HepG2 (cell line): ENCODE results near the gene MPP1. TPM values are rescaled to one million over a fixed set of nuclear protein-coding genes. Genes with fewer than 3 reads are reported as not detected.

Source experiments
- ASH2L ChIP-seq: fragments of 300-600, 200-600 bp; sonication (generic); IDR thresholded peaks from 2 replicates; pipeline ENCODE4 v1.7.0; 2017; ENCODE audit warnings: low read depth, mild to moderate bottlenecking, moderate library complexity, mixed read lengths, low read length; ENCODE audit not compliant: insufficient read length
- BCL3 ChIP-seq: sonication (generic); formaldehyde crosslinking; IDR thresholded peaks from 2 replicates; pipeline ENCODE4 v1.5.1; 2020; ENCODE audit warnings: mild to moderate bottlenecking, missing genetic modification reagents, moderate library complexity
- LCORL ChIP-seq, 2 experiments: fragments of 450-650 bp in 1 of 2; sonication (generic) in 1 of 2; formaldehyde crosslinking in 1 of 2; IDR thresholded peaks; 2 replicates each; pipeline versions ENCODE4 v1.5.0 to v1.6.1; 2017 to 2020; ENCODE audit warnings: antibody characterized with exemption in 1 of 2, missing genetic modification reagents in 1 of 2
- MTA1 ChIP-seq: sonication (generic); formaldehyde crosslinking; IDR thresholded peaks from 2 replicates; pipeline ENCODE4 v1.4.0; 2020; ENCODE audit warnings: missing genetic modification reagents, mild to moderate bottlenecking, borderline replicate concordance
- MXD4 ChIP-seq: IDR thresholded peaks from 2 replicates; pipeline ENCODE4 v1.6.1; 2016; ENCODE audit warnings: mild to moderate bottlenecking, missing biosample characterization, missing genetic modification reagents
- PRDM10 ChIP-seq: sonication (generic); formaldehyde crosslinking; IDR thresholded peaks from 2 replicates; pipeline ENCODE4 v1.4.0; 2020; ENCODE audit warnings: low read depth, missing genetic modification reagents
- RXRA ChIP-seq: sonication (generic); formaldehyde crosslinking; IDR thresholded peaks from 2 replicates; pipeline ENCODE4 v1.5.1; 2020; ENCODE audit warnings: missing genetic modification reagents
- SKI ChIP-seq: fragments of 450-650 bp; IDR thresholded peaks from one replicate; pipeline ENCODE4 v1.6.1; 2018; ENCODE audit warnings: mild to moderate bottlenecking; ENCODE audit not compliant: partially characterized antibody
- SP4 ChIP-seq: sonication (generic); formaldehyde crosslinking; IDR thresholded peaks from 2 replicates; pipeline ENCODE4 v1.8.1; 2023; ENCODE audit warnings: mild to moderate bottlenecking, missing genetic modification reagents
- TFDP2 ChIP-seq: sonication (generic); formaldehyde crosslinking; IDR thresholded peaks from 2 replicates; pipeline ENCODE4 v1.4.0; 2020; ENCODE audit warnings: missing genetic modification reagents
- ZFP36L1 ChIP-seq: sonication (generic); formaldehyde crosslinking; IDR thresholded peaks from 2 replicates; pipeline ENCODE4 v1.8.0; 2022; ENCODE audit warnings: mild to moderate bottlenecking, missing genetic modification reagents, moderate library complexity
- ZFP91 ChIP-seq: sonication (generic); formaldehyde crosslinking; IDR thresholded peaks from 2 replicates; pipeline ENCODE4 v1.9.0; 2022; ENCODE audit warnings: missing genetic modification reagents, mild to moderate bottlenecking, borderline replicate concordance
- ZMYM4 ChIP-seq: sonication (generic); formaldehyde crosslinking; IDR thresholded peaks from 2 replicates; pipeline ENCODE4 v1.8.1; 2023; ENCODE audit warnings: mild to moderate bottlenecking, missing genetic modification reagents
- ZNF136 ChIP-seq: sonication (generic); formaldehyde crosslinking; IDR thresholded peaks from 2 replicates; pipeline ENCODE4 v1.8.1; 2022; ENCODE audit warnings: low read depth, mild to moderate bottlenecking, moderate library complexity, missing genetic modification reagents
- ZNF260 ChIP-seq: sonication (generic); formaldehyde crosslinking; IDR thresholded peaks from 2 replicates; pipeline ENCODE4 v1.4.0; 2020; ENCODE audit warnings: missing genetic modification reagents, low read depth, mild to moderate bottlenecking, borderline replicate concordance
- ZNF282 ChIP-seq: fragments of 450-650 bp; IDR thresholded peaks from 2 replicates; pipeline ENCODE4 v1.6.1; 2018; ENCODE audit not compliant: partially characterized antibody
- ZNF329 ChIP-seq: sonication (generic); formaldehyde crosslinking; IDR thresholded peaks from 2 replicates; pipeline ENCODE4 v1.9.0; 2021; ENCODE audit warnings: low read depth, mild to moderate bottlenecking, missing genetic modification reagents
- ZNF543 ChIP-seq: sonication (generic); formaldehyde crosslinking; IDR thresholded peaks from 2 replicates; pipeline ENCODE4 v1.4.0; 2020; ENCODE audit warnings: mild to moderate bottlenecking, missing genetic modification reagents
- ZNF720 ChIP-seq: sonication (generic); formaldehyde crosslinking; IDR thresholded peaks from 2 replicates; pipeline ENCODE4 v1.4.0; 2020; ENCODE audit warnings: missing genetic modification reagents
- ZNF768 ChIP-seq: sonication (generic); formaldehyde crosslinking; IDR thresholded peaks from 2 replicates; pipeline ENCODE4 v1.4.0; 2020; ENCODE audit warnings: missing genetic modification reagents
- ZSCAN30 ChIP-seq: sonication (generic); formaldehyde crosslinking; IDR thresholded peaks from 2 replicates; pipeline ENCODE4 v1.5.0; 2020; ENCODE audit warnings: mild to moderate bottlenecking, missing genetic modification reagents
- polyA plus RNA-seq, 8 experiments: library from polyadenylated mRNA; depleted of rRNA in 3 of 8; stranded (reverse) in 7 of 8; unstranded in 1 of 8; fragments of >200 nt; fragmentation: Illumina TruSeq in 4 of 8; extraction: Trizol in 4 of 8; gene quantifications; 2 replicates each; pipeline versions ENCODE4 v1.2.1 to v1.2.3, GENCODE V29; 2011 to 2016; ENCODE audit warnings: low read depth in 4 of 8, missing spikeins in 1 of 8, mixed read lengths in 1 of 8; ENCODE audit not compliant: insufficient read depth in 1 of 8
- total RNA-seq, 5 experiments: library from RNA; depleted of rRNA; stranded (reverse); fragments of >200 nt; fragmentation: Illumina TruSeq; extraction: Trizol; gene quantifications; 2 replicates each; pipeline ENCODE4 v1.2.3, GENCODE V29; 2016; ENCODE audit warnings: low read depth in 1 of 5

Gene MPP1
- total and polyA plus RNA-seq, 2 of the 13 experiments (the other 11 are each of a cell fraction or from before 2014, with no cell fraction given) = 7.8 to 8.1 TPM

- peak; percentile 24; the same call in 1 of the 2 replicates for TF ChIP-seq MTA1 (CRISPR knock-in tag)
- no peak for TF ChIP-seq ZNF282
- no peak for TF ChIP-seq MXD4 (CRISPR knock-in tag)
- TF ChIP-seq ASH2L = no peak
- no peak for TF ChIP-seq ZNF136 (CRISPR knock-in tag)
- peak; percentile 74; the same call in 1 of the 2 replicates for TF ChIP-seq SP4 (CRISPR knock-in tag)
- TF ChIP-seq ZFP91 (CRISPR knock-in tag) = peak; percentile 7; the same call in 1 of the 2 replicates
- no peak for TF ChIP-seq ZSCAN30 (CRISPR knock-in tag)
- peak; percentile 40; the same call in 1 of the 2 replicates for TF ChIP-seq RXRA (CRISPR knock-in tag)
- TF ChIP-seq LCORL (IDR thresholded peaks at IDR 0.05) = no peak
- 0 out of 2 replicates have a peak, but pooled peaks have one; percentile 53 for TF ChIP-seq LCORL (CRISPR knock-in tag; IDR thresholded peaks at IDR 0.05)
- peak; percentile 12; the same call in 1 of the 2 replicates for TF ChIP-seq BCL3
- peak; percentile 86; the same call in 1 of the 2 replicates for TF ChIP-seq ZFP36L1 (CRISPR knock-in tag)
- peak; percentile 88 for TF ChIP-seq PRDM10
- TF ChIP-seq ZNF260 (CRISPR knock-in tag) = no peak
- TF ChIP-seq ZNF720 = no peak
- peak; percentile 59; the same call in 1 of the 2 replicates for TF ChIP-seq ZNF543 (CRISPR knock-in tag)
- TF ChIP-seq ZMYM4 = peak; percentile 77
- TF ChIP-seq SKI = no peak
- 0 out of 2 replicates have a peak, but pooled peaks have one; percentile 30 for TF ChIP-seq ZNF329
- peak; percentile 80 for TF ChIP-seq TFDP2 (CRISPR knock-in tag)
- 0 out of 2 replicates have a peak, but pooled peaks have one; percentile 14 for TF ChIP-seq ZNF768 (CRISPR knock-in tag)
Observed at GRCh38 chrX:154762537-154763296, 42.6 kb downstream of the MPP1 start, which contains the start of gene DKC1 (continued).
